Effector memory CD8-positive, alpha-beta T cell (primary cell): ENCODE data around the gene PARVA.
"Not testable (repeated sequence)": the region's sequence is repeated elsewhere in the genome, so short reads cannot be mapped to it uniquely, and the experiment has no call there.

Experiments used
- ATAC-seq: fragments of 150-1000 bp; cut with Tn5 transposase; replicated peaks from 2 replicates; pipeline ENCODE4 v1.10.0; 2021; ENCODE audit warnings: mild to moderate bottlenecking, moderate library complexity
- DNase-seq, 3 experiments: peaks; one replicate each; pipeline ENCODE4 v3.0.0; 2021
- H3K27ac Mint-ChIP-seq, 2 donors: one replicate each; pipeline ENCODE4 v1.8.0; 2022; ENCODE audit warnings: mild to moderate bottlenecking in 2 of 2, mixed read lengths in 2 of 2, moderate library complexity in 2 of 2
- H3K27me3 Mint-ChIP-seq, 2 donors: one replicate each; pipeline ENCODE4 v1.8.0; 2022; ENCODE audit warnings: mixed read lengths in 2 of 2
- H3K36me3 Mint-ChIP-seq: one replicate; pipeline ENCODE4 v1.8.0; 2022; ENCODE audit warnings: mild to moderate bottlenecking, moderate library complexity, mixed read lengths; ENCODE audit not compliant: insufficient read depth
- H3K4me1 Mint-ChIP-seq, 2 donors: one replicate each; pipeline ENCODE4 v1.8.0; 2022; ENCODE audit warnings: low read depth in 2 of 2, mixed read lengths in 2 of 2
- H3K4me3 Mint-ChIP-seq, 2 donors: one replicate each; pipeline ENCODE4 v1.8.0; 2022; ENCODE audit warnings: mild to moderate bottlenecking in 2 of 2, mixed read lengths in 2 of 2, moderate library complexity in 2 of 2
- H3K9me3 Mint-ChIP-seq, 2 donors: one replicate each; pipeline ENCODE4 v1.8.0; 2022; ENCODE audit warnings: mixed read lengths in 2 of 2

PARVA gene

DNA sequence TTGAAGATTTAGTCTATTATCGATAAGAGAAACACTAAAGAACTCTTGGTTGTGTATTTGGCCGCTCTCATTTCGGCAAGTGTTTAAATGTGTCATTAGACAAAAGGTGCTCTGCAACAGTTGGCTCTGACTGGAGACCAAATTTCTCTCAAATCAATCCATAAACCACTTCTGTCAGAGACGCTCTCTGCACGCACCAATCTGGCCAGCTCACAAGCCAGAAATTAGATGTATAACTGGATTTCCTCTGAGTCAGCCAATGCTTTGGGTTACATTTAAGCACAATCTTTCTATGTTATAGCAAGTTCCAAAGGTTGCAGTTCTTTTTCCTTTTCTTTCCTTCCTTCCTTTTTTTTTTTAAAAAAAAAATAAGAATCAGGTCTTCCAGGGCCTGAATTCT, 17.6 kb upstream of the PARVA start:
- no peaks in the 10 kb centered on the region for H3K27me3 Mint-ChIP-seq
- H3K27ac Mint-ChIP-seq = no peak overlapping the region
- H3K4me3 Mint-ChIP-seq = no peak overlapping the region
- peaks cover 3% of the 10 kb centered on the region for H3K36me3 Mint-ChIP-seq
- H3K9me3 Mint-ChIP-seq = no peaks in the 10 kb centered on the region
- ATAC-seq (no peak), DNase-seq (no peak)
- peaks cover 41 to 47% of the 10 kb centered on the region in 2 donors for H3K4me1 Mint-ChIP-seq

- peaks cover 33 to 54% of the 10 kb centered on the region in 2 donors for H3K4me1 Mint-ChIP-seq
- H3K27ac Mint-ChIP-seq = peak overlapping the region in 1 of 2 donors; percentile 84
- peaks cover 3% of the 10 kb centered on the region for H3K36me3 Mint-ChIP-seq
- H3K27me3 Mint-ChIP-seq = no peaks in the 10 kb centered on the region
- ATAC-seq = no peak
- no peak for DNase-seq
- H3K9me3 Mint-ChIP-seq = no peaks in the 10 kb centered on the region
- peak overlapping the region in 1 of 2 donors; percentile 63 for H3K4me3 Mint-ChIP-seq
These were observed 15.7 kb upstream of the PARVA start for GRCh38 chr11:12361682-12362081.

DNA sequence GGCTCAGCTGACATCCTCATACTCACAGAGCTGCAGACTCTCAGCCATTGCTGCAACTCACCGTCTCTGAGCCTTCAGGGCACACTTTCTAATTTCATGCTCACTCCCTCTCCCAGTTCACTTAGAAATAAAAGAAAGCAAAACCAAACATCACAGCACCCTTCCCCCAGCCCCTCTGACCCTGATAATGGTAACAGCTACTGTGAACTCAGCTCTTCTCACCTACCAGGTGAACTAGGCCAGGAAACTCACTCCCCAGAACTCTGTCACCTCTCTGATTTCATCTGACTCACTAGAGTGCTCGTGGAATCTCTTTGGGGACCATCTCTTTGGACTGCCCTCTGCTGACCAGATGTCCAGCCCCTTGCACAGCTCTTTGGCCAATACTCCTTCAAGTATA, 14.5 kb upstream of the PARVA start:
- peak overlapping the region; percentile 3 to 63 for H3K4me3 Mint-ChIP-seq

DNA sequence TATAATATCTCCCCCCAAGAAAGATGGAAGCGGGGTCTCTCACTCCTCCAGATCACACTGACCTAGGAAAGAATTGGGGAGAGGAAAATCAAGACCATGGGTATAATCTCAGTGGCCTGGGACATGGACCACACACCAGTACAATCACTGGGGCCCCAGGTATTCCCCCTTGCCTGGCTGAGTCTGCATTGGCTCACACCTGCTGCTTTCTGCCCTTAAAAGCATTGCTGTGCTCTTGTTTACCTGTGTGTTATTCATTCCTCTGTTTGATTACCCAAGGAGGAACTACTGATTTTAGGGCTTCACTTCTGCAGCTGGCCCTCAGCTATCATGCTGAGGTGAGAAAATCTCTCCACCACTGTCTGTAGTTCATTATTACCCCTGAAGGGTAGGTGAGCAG, 14.0 kb upstream of the PARVA start:
- peak; percentile 25 for ATAC-seq
- no peaks in the 10 kb centered on the region for H3K27me3 Mint-ChIP-seq
- DNase-seq = no peak
- H3K27ac Mint-ChIP-seq = peak overlapping the region; percentile 45 to 84
- H3K9me3 Mint-ChIP-seq = peaks cover 0 to 7% of the 10 kb centered on the region in 2 donors
- H3K4me1 Mint-ChIP-seq = peaks cover 27 to 51% of the 10 kb centered on the region in 2 donors
- peaks cover 3% of the 10 kb centered on the region for H3K36me3 Mint-ChIP-seq
- peak overlapping the region; percentile 3 to 63 for H3K4me3 Mint-ChIP-seq

More for the DNA sequence above, 14.5 kb upstream of the PARVA start:
- Mint-ChIP-seq H3K4me1 (peaks cover 27 to 51% of the 10 kb centered on the region in 2 donors), H3K9me3 (peaks cover 0 to 7% of the 10 kb centered on the region in 2 donors), H3K27me3 (no peaks in the 10 kb centered on the region), H3K36me3 (peaks cover 3% of the 10 kb centered on the region), H3K27ac (peak overlapping the region; percentile 45 to 84)
- peak; percentile 94 for ATAC-seq
- peak; percentile 24 to 32 (median 26) for DNase-seq

- peak; percentile 41 to 46 (median 45) for DNase-seq
- H3K9me3 Mint-ChIP-seq, H3K27me3 Mint-ChIP-seq, H3K36me3 Mint-ChIP-seq: not testable (repeated sequence)
- Mint-ChIP-seq H3K4me3 (peak overlapping the region; percentile 44 to 70), H3K4me1 (peaks cover 27 to 48% of the 10 kb centered on the region in 2 donors), H3K27ac (peak overlapping the region; percentile 77 to 78)
- ATAC-seq = peak; percentile 41
These were observed 11.3 kb upstream of the PARVA start for GRCh38 chr11:12365965-12366575.

GRCh38 chr11:12367057-12367456, 10.3 kb upstream of the PARVA start:
- H3K27ac Mint-ChIP-seq = peak overlapping the region; percentile 77 to 78
- H3K27me3 Mint-ChIP-seq = peaks cover 0 to 15% of the 10 kb centered on the region in 2 donors
- ATAC-seq, DNase-seq, H3K9me3 Mint-ChIP-seq, H3K36me3 Mint-ChIP-seq: not testable (repeated sequence)
- peak overlapping the region; percentile 21 to 70 for H3K4me3 Mint-ChIP-seq
- peaks cover 22 to 41% of the 10 kb centered on the region in 2 donors for H3K4me1 Mint-ChIP-seq

GRCh38 chr11:12372111-12372510, 5.3 kb upstream of the PARVA start:
- Mint-ChIP-seq H3K27ac (no peak overlapping the region), H3K4me1 (peaks cover 0 to 8% of the 10 kb centered on the region in 2 donors), H3K4me3 (no peak overlapping the region), H3K9me3 (peaks cover 0 to 3% of the 10 kb centered on the region in 2 donors), H3K36me3 (peaks cover 4% of the 10 kb centered on the region), H3K27me3 (peaks cover 11 to 30% of the 10 kb centered on the region in 2 donors)
- no peak for ATAC-seq
- DNase-seq = no peak

DNA sequence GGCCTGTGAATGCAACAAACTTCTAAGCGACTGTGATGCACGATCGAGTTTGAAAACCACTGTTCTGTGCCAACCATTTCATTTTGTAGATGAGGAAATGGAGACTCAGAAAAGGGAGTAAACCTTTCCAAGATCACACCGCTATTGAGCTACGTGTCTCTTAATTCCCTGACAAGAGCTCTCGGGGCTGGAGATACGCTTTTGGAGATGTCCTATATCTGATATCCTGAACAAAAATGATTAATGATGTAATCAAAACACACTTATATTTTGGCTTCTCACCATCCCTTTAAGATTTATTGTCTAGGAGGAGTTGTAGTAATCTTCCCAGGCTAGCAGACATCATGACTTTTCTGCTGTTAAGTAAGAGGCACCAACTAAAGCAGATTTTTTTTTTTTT, 1.7 kb upstream of the PARVA start:
- H3K9me3 Mint-ChIP-seq = no peaks in the 10 kb centered on the region
- peaks cover 39 to 50% of the 10 kb centered on the region in 2 donors for H3K27me3 Mint-ChIP-seq
- no peak overlapping the region for H3K4me3 Mint-ChIP-seq
- ATAC-seq (no peak), DNase-seq (no peak)
- H3K27ac Mint-ChIP-seq = no peak overlapping the region
- H3K4me1 Mint-ChIP-seq = peaks cover 0 to 12% of the 10 kb centered on the region in 2 donors
- H3K36me3 Mint-ChIP-seq = peaks cover 4% of the 10 kb centered on the region

DNA sequence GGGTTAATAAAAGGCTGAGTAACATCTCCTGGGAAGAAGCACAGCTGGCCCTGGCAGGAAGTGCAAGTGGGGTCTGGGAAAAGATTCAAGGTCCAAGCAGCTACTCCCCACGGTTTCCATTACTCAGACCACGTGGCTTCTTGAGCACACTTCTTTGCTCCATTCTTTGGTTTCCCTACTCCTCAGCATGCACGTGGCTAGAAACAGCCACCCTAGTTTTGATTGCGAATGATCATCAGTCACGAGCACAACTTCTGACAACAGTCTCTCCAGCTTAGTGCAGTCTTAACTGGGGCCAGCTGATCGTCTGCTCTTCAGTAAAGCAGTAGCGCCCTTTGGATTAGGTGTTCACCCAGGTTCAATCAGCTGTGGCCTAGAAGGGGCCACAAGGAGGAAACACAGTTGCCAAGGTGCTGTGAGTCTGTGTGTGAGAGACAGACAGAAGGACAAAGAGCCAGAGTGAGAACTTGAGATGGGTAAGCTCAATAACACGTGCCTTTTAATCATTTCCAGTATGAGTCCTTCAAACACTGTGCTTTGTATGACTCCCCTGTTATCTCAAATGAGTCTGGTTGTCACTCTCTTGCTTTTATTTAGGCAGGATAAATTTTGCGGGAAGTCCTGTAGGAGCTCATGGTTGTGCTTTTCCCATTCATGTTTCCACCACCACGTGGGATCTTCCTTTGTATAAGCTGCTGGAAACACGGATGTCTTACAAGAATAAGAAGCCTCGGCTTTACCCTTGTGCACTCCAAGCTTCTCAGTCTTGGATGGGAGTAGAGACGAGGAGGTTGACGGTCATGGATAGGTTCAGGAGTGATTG, 901 bp upstream of the PARVA start:
- Mint-ChIP-seq H3K4me3 (peak overlapping the region; percentile 7 to 70), H3K9me3 (no peaks in the 10 kb centered on the region), H3K27ac (peak overlapping the region in 1 of 2 donors; percentile 14), H3K4me1 (peaks cover 0 to 12% of the 10 kb centered on the region in 2 donors), H3K36me3 (peaks cover 4% of the 10 kb centered on the region), H3K27me3 (peaks cover 40 to 45% of the 10 kb centered on the region in 2 donors)
- ATAC-seq (peak; percentile 67), DNase-seq (no peak)

GRCh38 chr11:12377824-12378593, 638 bp downstream of the PARVA start:
- peak; percentile 71 for ATAC-seq
- no peak for DNase-seq
- Mint-ChIP-seq H3K36me3 (no peaks in the 10 kb centered on the region), H3K9me3 (no peaks in the 10 kb centered on the region), H3K4me1 (peaks cover 0 to 12% of the 10 kb centered on the region in 2 donors), H3K4me3 (peak overlapping the region; percentile 64 to 79), H3K27me3 (peaks cover 40 to 43% of the 10 kb centered on the region in 2 donors), H3K27ac (peak overlapping the region in 1 of 2 donors; percentile 79)

DNA sequence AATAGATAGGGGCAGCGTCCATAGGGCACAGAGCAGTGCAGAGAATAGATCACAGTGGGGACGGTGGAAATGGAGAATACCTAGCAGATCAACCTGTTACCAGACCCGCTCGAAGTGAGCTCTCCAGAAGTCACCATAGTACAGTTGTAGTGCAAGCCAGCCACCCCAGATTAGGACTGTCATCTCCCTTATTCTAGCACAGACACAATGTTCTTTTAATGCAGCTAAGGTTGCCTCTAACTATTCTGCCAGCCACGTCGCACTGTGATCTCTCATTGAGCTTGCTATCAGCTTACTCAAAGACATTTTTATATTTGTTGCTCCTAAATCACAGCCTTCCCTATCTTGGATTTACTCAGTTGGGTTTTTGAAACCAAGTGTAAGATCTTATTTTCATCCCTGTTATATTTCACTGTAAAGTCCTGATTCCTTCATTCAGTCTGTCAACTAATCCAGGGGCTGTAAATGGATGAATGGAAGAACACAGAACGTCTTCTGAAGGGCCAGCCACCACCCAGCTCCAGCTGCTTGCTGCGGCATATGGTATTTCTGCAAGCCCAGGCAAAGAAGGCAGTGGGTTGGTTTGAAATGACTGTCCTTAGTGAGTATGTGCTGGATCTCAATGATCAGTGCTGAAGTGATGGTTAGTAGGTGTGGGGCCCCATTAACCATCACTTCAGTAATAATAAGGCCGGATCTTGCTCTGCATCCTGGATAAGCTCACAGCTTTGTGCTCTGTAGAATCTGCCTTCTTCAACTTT, 3.4 kb downstream of the PARVA start:
- H3K9me3 Mint-ChIP-seq = no peaks in the 10 kb centered on the region
- no peak for ATAC-seq
- peaks cover 47 to 49% of the 10 kb centered on the region in 2 donors for H3K27me3 Mint-ChIP-seq
- peaks cover 0 to 12% of the 10 kb centered on the region in 2 donors for H3K4me1 Mint-ChIP-seq
- H3K4me3 Mint-ChIP-seq = no peak overlapping the region
- DNase-seq = no peak
- no peaks in the 10 kb centered on the region for H3K36me3 Mint-ChIP-seq
- H3K27ac Mint-ChIP-seq = no peak overlapping the region

DNA sequence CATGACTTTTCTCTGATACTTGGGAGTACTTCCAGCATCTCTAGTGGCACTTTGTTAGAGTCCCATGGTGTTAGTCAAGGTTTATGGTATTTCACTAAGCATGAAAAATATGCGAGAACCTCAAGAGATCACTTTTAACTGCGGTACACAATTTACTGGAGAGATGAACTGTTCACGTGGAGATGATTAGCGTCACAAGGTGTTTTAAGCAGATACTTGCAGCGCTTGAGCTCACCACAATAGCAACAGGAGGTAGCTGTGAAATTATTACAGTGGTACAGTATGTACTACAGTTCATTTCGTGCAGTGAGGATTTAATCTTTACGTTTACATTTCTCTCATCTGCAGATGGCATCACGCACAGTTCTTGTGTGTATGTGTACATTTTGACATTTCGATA, 4.5 kb downstream of the PARVA start:
- no peak overlapping the region for H3K27ac Mint-ChIP-seq
- H3K27me3 Mint-ChIP-seq = peaks cover 38 to 51% of the 10 kb centered on the region in 2 donors
- H3K9me3 Mint-ChIP-seq = no peaks in the 10 kb centered on the region
- no peak overlapping the region for H3K4me3 Mint-ChIP-seq
- no peak for DNase-seq
- H3K4me1 Mint-ChIP-seq = peaks cover 0 to 6% of the 10 kb centered on the region in 2 donors
- no peak for ATAC-seq
- H3K36me3 Mint-ChIP-seq = no peaks in the 10 kb centered on the region
